GM12874 (cell line): ENCODE measurements around the gene MTERF1.

Source experiments
- TF ChIP-seq, protein P1 (sequence below): IDR thresholded peaks from 2 replicates; pipeline ENCODE4 v1.5.1; 2011; ENCODE audit warnings: low read depth, mild to moderate bottlenecking, control low read depth, low read length, moderate library complexity; ENCODE audit not compliant: insufficient read depth

The MTERF1 gene

DNA sequence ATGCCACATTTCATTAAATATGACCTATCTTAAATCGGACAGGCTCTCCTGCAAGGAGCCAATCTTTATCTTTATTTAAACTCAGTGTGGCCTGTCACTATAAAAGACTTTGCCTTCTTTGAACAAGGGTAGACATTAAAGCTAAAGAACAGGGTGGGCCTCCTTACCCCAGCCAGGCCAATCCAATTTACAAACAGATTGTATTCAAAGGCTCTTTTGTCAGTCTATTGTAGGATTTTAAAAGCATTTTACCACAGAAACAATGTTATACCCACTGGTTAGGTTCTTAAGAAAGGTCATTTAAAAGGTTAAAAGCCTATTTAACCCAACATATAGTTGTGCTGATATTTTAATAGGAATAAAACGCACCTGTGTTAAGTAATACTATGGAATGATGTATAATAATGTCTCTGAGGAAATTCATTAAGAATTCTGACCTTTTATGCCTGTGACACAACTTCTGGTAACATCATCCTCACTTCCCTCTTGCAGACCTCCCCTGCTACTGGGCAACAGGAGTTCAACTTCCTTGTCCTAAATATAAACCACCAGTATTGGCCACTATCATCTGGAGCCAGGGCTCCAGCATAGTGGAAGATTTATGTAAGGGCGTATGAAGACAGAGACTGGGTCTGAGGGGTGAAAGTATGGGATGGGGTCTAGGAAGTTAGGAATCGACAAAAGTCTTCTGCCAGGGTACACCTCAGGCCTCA is 32.5 kb downstream of the MTERF1 start:
- TF ChIP-seq, protein P1, sequence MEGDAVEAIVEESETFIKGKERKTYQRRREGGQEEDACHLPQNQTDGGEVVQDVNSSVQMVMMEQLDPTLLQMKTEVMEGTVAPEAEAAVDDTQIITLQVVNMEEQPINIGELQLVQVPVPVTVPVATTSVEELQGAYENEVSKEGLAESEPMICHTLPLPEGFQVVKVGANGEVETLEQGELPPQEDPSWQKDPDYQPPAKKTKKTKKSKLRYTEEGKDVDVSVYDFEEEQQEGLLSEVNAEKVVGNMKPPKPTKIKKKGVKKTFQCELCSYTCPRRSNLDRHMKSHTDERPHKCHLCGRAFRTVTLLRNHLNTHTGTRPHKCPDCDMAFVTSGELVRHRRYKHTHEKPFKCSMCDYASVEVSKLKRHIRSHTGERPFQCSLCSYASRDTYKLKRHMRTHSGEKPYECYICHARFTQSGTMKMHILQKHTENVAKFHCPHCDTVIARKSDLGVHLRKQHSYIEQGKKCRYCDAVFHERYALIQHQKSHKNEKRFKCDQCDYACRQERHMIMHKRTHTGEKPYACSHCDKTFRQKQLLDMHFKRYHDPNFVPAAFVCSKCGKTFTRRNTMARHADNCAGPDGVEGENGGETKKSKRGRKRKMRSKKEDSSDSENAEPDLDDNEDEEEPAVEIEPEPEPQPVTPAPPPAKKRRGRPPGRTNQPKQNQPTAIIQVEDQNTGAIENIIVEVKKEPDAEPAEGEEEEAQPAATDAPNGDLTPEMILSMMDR = no peak

DNA sequence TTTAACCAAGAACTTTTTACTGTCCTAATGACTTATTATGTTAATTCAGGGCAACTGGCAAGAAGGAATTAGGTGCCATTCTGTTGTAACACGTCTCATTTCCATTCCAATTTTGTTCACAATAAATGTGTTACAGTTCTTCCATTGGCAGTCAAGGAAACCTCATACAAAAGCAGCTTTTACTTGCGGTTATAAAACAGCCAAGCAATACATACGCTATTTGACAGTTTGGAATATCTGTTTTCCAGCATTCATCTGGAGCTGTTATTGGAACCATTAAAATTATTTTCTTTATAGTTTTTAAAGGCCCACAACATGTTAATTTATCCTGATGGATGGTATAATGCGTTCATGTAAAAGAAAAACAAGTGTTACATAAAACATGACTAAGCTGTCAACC is 33.3 kb downstream of the MTERF1 start:
- TF ChIP-seq, protein P1 = no peak

DNA sequence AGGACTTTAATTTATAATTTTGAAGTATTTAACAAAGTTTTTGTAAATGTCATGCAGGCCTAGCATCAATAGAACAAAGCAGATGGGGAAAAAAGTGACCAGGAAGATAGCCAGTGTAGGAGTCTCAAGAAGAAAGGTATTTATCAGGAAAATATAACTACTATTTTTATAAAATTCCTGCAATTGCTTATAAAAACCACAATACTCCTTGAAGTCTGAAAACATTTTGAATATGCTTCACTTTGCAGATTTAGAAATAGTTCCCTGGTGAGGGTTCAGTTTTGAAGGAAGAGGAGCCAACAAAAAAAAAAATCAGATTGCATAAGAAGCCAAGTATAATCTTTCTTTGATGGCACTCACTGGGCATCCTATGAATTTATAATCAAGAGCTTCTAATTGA is 34.1 kb downstream of the MTERF1 start:
- TF ChIP-seq, protein P1 = no peak

DNA sequence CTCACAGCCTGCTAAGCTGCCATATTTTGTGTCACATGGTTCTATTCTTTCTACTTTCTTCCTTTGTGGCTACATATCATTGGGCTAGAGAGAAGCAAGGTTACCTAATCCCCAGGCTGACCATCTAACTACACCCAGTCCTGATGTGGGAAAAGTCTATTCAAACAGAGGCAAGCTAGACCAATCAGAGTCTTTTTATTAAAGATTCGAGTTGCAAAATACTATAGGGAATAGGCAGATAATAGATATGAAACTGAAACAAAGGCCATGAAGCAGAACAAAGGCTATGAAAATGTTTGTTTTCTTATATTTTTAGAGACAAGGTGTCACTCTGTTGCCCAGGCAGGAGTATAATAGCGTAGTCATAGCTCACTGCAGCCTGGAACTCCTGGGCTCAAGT is 36.7 kb downstream of the MTERF1 start:
- TF ChIP-seq, protein P1 = no peak

DNA sequence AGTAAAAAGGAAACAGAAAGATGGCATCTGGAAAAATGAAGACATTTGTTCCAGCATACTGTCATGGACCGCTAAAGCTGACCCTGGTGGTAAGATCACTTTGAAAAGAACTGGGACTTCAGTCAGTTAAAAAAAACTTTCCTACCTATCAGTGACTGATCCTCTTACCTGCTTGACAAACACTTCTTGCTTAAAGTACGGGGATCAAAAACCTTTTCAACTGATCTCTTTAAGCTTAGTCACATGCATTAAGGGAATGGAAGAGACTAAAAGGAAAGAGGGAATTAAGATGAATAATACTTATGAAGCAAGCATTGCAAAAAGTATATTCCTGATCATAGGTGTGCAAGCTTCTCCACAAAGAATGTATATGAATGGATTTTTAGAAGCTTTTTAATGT is 42.1 kb downstream of the MTERF1 start:
- TF ChIP-seq, protein P1 = no peak

DNA sequence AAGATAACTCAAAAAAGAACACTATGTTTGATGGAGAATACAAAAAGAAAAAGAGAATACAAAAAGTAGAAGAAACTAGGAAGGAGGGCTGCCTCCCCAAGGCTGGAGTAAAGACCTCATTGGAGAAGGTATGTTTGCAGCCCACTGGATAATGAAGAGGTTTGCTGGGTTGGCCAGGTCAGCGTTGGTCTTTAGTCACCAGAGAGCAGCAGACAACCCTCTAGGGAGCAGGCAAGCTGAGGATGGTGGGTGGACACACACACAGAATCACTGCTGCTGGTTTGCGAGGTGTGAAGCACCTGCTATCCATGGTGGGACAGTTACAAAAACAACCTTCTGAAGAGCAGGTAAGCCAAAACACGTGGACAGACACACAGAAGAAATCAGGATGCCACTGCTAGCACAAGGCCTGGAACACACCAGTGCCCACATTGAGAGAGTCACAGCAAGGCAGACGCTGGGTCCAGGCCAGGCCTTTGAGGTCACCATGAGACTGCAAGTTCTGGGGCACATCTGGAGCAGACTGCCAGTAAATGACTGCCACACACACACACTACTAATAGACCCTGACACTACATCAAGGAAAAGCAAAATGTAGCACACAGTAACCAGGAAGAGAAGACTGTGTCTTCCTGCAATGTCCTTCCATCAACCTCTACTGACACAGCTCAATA is 43.0 kb downstream of the MTERF1 start:
- TF ChIP-seq, protein P1 = no peak

DNA sequence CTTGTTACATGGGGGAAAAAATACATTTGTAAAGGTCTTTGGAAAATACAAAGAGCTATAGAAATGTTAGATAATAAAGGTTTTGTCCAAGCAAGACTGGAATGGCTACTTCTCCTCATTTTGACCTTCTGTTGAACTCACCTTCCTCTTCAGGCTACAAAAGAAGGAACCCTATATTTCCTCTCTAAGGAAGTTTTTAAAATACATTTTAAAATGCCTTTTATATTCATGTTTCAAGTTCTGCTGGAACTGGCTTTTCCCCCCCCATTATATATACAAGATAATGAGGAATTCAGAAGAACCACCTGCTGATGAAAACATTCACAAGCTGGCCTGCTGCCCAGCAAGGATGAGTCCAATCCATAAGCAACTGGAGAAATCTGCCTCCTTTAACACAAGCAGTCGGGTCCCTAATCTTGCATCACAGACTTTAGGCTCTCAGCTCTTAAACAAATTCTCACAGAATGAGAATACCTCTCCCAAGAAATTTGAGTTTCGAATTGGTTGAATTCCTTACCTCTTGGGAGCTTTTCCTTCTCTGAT is 44.6 kb downstream of the MTERF1 start:
- TF ChIP-seq, protein P1 = no peak
